ENCODE measurements around the gene MFAP2. TPM values are rescaled to one million over a fixed set of nuclear protein-coding genes. Genes with fewer than 3 reads are reported as not detected.
A peak's percentile ranks its signal among the peaks of the same experiment; 100 is the strongest.

Gene MFAP2
- total RNA-seq, 1 donor from 2014 or later, result 25.9 TPM

DNA sequence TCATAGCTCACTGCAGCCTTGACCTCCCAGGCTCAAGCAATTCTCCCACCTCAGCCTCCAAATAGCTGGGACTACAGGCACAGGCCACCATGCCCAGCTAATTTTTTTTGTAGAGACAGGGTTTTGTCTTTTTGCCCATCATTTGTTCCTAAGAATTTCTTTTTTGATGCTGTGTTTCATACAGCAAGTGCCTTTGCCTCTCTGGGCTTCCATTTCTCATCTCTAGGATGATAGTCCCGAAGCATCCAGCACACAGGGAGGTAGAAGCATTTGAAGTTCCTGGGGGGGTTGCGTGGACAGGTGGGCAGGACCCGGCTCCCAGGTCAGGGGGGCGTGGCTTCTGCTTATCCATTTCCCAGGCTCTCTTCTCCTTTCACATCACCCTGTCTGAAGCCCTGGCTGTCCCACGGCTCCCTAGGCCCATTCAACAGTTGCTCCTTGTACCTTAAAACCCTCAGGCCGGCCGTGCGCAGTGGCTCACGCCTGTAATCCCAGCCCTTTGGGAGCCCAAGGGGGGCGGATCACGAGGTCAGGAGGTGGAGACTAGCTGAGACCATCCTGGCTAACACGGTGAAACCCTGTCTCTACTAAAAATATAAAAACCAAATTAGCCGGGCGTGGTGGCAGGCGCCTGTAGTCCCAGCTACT lies 27.9 kb upstream of the MFAP2 start:
- no peak for DNase-seq (ENCODE audit: low spot score)

DNA sequence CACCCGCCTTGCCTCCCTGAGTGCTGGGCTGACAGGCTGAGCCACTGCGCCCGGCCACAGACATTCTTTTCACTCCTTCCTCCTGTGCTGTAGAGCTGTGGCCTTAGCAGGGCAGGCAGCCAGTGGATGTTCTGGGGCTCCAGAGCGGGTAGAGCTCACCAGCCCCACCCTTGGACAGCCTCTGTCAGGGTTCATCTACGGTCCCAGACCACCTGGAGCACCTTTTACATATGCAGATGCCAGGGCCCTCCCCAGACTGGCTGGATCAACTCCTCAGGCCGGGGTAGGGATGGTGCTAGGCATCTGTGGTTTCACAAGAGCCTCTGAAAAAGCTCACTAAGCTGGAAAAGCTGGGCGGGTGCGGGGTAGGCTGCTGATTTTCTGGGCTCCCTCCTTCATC lies 26.7 kb upstream of the MFAP2 start:
- no peak for DNase-seq (ENCODE audit: low spot score)

DNA sequence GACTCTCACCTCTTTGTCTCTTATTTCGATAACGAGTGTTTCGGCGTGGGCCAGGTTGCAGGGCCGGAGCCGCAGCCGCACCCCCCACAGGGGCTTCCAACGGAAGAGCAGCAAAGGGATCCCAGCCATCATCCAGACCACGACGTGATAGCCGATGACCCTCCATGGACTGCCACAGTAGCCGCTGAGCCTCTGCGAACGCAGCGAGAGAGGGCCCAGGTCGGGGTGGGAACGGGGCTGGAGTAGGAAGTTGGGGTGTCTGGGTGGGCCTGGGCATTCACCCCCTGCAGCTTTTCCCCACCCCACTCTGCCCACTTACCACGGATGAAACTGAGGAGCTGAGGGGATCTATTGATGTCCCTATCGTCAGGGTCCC lies 24.9 kb upstream of the MFAP2 start:
- DNase-seq (ENCODE audit: low spot score), result no peak

DNA sequence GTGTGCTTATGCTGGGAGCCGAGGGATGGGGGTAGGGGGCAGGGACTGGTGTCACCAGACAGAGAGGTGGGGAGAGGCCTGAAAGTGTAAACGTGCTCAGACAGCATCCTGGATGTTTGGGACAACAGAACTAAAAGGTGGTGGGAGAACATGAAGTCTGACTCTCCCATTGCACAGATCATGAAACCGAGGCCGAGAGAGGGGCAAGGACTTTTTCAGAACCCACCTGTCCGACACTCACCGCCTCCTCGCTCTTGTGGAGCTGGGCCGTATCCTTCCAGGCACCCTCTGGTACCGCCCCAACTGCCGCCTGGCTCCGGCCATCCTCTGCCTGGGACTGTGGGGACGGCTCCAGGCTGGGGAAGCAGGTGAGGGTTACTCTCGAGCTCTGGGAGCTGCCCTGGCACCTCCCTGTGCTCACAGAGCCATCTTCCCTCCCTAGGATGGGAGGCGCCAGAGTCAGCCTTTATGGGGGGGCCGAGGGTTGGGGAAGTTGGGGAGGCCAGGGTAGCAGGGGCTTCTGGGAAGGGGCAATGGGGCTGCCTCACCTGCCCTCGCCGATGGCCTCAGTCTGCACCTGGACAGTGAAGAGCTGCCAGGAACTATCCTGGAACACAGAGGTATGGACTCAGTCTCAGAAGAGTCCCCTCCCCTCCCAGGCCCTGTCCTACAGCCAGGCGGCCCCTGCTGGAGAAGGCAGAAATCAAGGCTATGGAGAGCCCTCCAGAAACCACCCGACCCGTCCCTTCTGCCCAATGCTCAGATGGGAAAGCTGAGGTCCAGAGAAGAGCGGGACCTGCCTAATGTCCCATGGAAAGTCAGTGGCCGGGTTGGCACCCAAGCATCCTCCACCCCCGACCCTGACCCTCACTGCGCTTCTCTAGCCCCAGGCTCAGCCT lies 24.3 kb upstream of the MFAP2 start:
- no peak for DNase-seq (ENCODE audit: low spot score)

DNA sequence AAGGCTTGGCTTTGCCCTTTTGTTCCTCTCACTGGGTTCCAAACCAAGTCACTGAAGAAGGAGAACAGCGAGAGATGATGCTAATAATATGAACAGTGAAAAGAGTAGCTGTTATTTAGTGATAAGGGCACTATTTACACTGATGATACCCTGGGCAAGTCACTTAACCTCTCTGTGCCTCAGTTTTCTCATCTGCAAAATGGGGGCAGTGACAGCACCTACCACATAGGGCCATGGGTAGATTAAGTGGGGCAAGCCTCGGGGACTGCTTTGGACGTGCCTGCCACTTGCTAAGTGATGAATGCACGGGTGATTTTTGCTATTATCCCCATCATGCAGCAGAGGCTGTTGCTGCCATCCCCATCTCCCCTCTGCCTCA lies 22.1 kb upstream of the MFAP2 start:
- DNase-seq (ENCODE audit: low spot score), result no peak

DNA sequence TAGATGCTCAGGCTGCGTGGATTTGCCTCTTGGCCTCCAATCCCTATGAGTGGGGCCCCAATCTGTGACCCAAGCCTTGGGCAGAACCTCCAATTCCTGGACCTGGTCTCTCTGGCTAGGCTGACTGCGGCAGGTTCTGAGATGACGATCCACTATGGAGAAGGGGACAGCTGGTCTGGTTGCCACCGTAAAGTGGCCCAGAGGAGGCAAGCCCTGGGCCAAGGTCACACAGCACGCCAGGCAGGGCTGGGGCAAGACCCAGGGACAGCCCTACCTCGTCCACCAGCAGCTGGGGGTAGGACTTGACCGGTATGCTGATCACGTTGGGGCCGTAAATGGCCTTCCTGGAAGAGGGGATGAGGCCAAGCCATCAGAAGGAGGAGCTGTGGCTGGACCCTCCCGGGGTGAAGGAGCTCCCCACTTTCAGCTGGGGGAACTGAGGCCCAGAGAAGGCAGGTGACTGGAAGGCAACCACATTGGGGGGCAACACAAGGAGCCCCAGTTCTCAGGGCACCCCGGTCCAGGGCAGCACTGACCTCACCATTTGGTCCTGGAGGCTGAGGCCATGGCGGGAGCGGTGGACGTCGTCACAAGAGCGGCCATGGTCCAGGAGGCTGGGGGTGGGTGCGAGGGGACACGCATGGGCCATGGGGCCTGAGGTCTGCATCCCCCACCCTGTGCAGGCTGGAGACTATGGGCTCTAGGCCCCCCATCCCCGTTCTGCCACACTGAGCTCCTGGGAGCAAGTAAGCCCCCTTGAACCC lies 21.5 kb upstream of the MFAP2 start:
- DNase-seq (ENCODE audit: low spot score), result no peak

DNA sequence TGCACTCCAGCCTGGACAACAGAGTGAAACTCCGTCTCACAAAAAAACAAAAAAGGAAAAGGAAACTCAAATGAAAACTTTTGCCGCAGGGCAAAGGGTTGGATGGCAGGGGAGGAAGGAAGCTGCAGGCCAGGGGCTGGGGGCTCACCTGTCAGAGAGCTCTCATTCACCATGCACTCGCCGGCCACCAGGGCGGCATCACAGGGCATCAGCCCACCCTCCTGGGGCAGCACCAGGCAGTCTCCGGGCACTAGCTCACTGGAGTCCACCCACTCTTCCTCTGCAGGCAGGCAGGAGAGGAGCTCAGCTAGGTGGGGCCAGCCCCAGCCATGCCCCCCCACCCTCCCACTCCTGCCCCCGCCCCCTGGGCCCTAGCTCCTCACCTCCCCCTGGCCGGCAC lies 19.4 kb upstream of the MFAP2 start:
- DNase-seq (ENCODE audit: low spot score), result no peak

DNA sequence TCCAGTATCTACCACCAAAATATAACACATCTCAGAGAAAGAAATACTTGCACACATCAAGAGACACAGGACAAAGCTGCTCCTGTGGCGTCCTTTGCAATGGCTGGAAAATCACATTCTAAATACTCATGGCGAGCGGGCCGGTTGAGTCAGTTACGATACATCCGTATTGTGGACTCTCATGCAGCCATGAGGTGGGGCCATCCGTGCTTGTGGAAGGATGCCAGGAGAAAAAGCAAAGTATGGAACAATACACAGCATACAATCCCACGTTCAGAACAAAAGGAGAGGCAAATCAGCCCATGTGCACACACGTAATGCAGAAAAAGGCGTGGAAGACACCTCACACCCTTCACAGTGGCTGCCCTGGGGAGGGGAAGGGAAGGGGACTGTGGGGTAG lies 18.2 kb upstream of the MFAP2 start:
- DNase-seq (ENCODE audit: low spot score), result no peak

DNA sequence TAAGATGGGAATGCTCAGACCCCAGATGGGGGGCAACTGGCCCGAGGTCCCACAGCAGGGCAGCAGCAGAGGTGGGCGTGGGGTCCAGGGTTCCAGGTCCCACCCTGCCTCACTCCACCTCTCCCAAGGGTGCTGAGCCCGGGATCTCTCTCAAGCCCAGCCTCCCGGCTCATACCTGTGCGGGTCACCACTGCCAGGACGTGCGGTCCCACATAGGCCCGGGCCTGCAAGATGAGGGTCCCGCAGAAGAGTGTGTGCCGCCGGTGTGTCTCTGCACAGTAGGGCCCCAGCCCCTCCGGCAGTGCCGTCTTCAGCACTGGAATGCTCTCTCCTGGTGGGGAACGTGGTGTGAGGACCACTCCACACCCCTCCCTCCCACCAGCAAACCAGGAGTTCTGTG lies 16.4 kb upstream of the MFAP2 start:
- DNase-seq (ENCODE audit: low spot score), result no peak

DNA sequence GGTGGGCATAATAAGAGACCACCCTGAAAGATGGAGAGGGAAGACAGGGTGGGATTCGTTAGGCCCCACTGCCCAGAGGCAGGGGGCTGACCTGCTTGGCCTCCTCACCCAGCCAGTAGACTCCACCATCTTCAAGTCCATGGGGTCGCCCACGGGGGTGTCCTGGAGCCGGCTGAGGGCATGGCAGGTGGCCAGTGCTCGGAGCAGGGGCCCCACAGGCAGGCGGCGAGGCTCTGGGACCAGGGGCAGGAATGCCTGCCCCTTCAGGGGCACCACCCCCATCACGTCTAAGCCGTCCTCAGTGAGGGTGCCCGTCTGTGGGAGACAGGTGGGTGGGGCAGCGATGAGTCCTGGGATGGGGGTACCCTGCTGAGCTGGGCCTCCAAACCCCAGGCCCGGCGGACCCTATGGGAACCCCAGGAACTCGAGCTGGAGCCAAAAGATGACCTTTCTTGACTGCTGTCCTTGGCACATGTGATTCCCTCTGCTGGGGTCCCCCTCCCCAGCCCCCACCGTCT lies 13.2 kb upstream of the MFAP2 start:
- DNase-seq (ENCODE audit: low spot score), result no peak

DNA sequence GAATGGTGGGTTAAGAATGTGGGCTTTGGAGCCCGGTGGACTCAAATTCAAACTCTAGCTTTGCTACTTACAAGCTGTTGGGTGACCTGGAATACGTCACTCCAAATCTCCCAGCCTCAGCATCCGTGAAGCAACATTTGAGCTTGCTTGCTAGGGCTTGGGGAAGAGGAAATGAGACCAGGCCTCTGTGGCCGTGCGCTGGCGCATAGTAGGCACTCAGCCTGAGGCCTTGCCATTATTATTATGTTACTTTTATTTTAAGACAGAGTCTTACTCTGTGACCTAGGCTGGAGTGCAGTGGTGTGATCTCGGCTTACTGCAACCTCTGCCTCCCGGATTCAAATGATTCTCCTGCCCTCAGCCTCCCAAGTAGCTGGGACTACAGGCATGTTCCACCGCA lies 12.3 kb upstream of the MFAP2 start:
- DNase-seq (ENCODE audit: low spot score), result no peak

DNA sequence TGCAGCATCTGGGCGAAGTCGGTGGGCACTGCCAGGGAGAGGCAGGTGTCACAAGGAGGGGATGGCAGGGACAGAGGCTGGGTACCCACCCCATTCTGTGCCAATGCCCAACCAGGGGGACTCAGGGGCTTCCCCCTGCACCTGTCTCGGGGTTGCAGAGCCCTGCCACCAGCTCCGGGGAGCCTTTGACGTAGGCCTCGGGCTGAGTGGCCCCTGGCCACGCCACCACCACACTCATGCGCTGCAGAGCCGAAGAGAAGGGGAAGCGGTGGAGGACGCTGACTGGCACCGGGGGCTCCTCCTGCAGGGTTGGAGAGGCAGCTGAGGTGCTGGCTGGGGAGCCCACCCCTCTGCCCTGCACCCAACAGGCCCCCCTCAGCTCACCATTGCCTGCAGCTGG lies 11.7 kb upstream of the MFAP2 start:
- DNase-seq (ENCODE audit: low spot score), result no peak

DNA sequence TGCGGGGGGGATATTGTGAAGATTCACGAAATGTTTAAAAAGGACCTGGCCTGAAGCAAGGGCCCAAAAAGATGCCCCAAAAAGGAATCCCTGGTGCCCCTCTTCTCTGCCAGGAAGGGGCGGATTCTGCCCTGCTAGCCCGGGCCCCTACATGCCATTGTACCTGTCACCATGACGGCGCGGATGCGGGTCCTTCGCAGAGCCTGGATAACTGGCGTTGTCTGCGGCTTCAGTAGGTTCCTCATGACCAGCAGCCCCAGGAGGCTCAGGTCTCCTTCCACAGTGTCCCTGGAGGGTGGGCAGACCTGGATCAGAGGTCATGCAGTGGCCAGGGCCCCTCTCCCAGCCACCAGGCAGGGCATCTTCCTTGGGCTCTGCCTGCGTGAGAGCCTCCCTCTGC lies 11.2 kb upstream of the MFAP2 start:
- DNase-seq (ENCODE audit: low spot score), result no peak

DNA sequence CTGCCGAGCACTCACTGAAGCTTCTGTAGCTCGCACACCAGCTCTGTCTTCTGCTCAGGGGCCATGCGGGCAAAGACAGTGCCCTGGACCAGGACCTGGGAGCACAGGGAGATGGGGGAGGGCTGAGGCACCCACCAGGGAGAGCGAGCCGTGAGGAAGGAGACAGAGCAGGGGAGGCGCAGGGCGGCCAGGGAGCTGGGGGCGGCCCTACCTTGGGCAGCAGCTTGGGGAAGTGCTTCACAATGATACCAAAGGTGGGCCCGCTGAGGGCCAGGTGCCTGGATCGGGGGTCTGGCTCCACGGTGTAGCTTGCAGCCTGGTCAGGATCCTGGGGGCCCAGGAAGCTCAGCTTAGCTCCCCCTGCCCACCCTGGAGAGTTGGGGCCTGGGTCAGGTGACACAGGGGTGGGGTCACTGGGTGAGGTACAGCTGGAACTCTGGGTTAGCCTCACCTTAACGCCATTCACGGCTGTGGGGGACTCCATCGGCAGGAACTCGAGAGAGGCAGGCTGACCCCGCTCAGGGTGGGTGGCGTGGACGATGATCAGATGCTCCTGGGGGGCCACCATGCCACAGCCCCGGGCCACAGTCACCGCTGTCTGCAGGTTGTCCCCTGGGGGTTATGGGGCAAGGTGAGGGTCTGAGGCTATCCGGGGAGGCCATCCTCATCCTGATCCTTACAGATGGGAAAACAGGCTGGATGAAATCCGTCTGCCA lies 9.4 kb upstream of the MFAP2 start:
- no peak for DNase-seq (ENCODE audit: low spot score)

DNA sequence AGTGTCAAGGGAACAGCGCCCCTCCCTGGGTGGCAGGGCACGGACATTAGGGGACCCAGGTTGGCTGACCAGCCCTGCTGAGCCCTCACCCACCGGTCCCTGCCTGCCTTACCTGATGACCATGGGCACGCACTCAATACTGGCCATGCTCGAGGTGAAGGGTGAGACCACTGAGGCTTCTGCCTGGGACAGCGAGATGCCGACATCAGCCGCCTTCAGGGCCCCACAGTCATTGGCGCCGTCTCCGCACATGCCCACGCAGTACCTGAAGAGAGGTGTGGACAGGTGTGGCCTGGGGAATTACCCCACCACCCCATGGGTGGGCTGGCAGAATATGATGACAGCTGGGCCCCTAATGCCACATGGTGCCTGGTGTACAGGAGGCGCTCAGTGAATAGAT lies 7.8 kb upstream of the MFAP2 start:
- no peak for DNase-seq (ENCODE audit: low spot score)

DNA sequence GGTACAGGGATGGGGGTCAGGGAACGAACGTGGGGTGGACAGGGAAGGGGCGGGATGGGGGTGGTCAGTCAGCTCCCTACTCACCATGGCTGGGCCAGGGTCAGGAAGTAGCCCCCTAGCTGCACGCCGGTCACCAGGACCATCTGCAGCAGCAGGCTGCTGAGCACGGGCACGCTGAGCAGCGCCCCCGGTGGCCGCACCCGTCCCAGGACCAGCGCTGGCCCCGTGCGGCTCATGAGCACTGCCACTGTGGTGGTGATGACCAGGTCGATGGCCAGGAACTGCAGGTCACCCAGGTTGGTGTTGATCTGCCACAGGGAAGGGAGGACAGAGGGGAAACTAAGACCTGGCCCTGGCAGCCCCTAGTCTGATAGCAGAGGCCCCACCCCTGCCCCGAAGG lies 6.5 kb upstream of the MFAP2 start:
- DNase-seq (ENCODE audit: low spot score), result no peak

DNA sequence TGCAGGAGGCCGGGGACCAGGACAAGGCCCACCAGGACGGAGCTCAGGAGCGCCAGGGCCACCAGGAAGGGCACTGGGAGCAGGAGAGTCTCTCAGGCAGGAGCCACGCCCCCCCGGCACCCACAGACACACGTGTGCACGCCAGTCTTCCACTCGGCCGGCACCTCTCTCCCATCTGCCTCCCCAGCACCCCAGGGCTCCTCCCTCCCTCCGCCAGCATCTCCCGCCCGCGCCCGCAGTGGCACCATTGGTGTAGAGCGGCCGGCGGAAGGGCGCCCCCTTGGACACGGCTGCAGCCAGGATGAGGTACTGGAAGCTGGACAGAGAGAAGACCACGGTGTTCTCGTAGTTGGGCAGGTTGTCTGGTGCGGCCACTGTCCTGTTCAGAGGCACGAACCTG lies 6.1 kb upstream of the MFAP2 start:
- no peak for DNase-seq (ENCODE audit: low spot score)

DNA sequence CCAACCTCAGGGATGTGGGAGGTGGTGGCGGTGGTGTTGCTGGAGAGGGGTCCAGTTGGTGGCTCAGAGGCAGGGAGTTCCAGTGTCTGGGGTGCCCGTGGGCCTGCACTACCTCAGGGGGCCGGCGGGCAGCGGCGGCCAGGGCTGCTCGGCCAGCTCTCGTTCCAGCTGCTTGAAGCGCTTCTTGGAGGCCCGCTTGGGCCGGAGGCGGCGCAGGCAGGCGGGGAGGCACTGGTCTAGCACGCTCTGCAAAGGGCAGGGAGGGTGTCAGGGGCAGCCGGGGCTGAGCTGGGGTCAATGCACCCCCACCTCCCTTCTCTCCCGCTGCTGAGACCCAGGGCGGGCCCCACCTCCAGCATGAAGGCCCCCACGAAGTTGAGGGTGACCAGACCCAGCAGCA lies 5.7 kb upstream of the MFAP2 start:
- no peak for DNase-seq (ENCODE audit: low spot score)

DNA sequence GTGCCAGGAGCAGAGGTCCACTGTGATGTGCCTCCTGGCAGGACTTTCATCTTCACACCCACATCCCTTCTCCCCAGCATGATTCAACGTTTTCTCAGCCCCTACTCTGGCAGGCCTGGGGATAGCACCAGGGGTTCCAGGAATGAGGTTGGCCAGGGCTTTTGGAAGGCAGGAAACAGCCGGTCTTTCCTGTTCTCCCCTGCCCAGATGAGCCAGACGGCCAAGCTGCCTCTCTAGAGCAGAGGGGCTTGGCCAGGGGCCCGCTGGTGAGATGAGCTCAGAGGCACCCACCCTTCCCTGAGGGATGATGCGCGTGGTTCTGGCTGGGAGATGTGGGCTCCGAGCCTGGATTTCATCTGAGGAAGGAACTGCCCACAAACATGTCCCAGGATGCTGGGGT lies 4.3 kb upstream of the MFAP2 start:
- peak; percentile 94 for DNase-seq (ENCODE audit: low spot score)

DNA sequence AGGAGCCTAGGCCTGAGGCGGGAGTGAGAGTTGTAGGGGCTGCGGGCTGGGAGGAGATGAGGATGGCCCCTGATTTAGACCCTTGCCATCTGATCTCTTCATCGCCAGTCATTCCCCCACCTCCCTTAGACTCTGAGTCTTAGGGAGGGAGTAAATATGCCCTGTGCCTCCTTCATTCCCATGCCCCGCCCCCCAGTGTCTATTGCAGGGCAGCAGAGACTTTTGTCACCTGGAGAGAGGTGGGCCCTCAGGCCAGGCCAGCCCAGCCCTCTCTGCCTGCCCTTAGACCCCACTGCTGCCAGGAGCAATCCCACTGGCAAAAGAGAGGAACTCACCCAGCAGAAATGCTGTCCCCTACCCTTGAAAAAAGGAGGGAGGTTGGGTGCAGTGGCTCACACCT lies 3.2 kb upstream of the MFAP2 start:
- no peak for DNase-seq (ENCODE audit: low spot score)

DNA sequence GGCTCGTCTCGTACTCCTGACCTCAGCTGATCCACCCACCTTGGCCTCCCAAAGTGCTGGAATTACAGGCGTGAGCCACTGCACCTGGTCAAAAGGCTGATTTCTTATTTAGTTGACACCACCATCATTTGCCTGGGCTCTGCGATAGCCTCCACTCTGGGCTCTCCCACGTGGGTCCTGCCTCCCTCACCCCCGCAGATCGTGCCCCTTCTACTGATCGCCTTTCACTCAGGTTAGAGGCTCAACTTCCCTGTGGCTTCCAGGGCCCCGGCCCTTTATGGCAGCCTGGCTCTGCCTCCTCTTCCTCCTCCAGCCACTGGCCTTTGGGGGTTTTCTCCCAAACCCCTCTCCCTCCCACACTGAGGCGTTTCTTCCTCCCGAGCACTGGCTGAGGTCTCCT lies 2.5 kb upstream of the MFAP2 start:
- DNase-seq (ENCODE audit: low spot score), result no peak

Data from mesenteric fat pad (tissue), 1 donor.